Measurements from ENCODE around the gene MEX3A.
A peak's percentile ranks its signal among the peaks of the same experiment; 100 is the strongest.

The MEX3A gene

GRCh38 chr1:156102633-156103511, 20.6 kb upstream of the MEX3A start:
- peak in 1 of 2 donors; percentile 56 for DNase-seq

- DNase-seq = no peak
Observed at GRCh38 chr1:156101880-156102279, 19.6 kb upstream of the MEX3A start.

- DNase-seq = no peak
Observed at GRCh38 chr1:156100205-156100995, 18.1 kb upstream of the MEX3A start.

GRCh38 chr1:156099282-156099681, 17.0 kb upstream of the MEX3A start:
- DNase-seq = no peak

- no peak for DNase-seq
Observed at GRCh38 chr1:156098784-156099183, 16.5 kb upstream of the MEX3A start.

GRCh38 chr1:156097499-156098178, 15.4 kb upstream of the MEX3A start:
- DNase-seq = no peak

GRCh38 chr1:156096640-156097391, 14.6 kb upstream of the MEX3A start:
- peak; percentile 76 to 99 for DNase-seq

GRCh38 chr1:156095906-156096508, 13.7 kb upstream of the MEX3A start:
- no peak for DNase-seq

- no peak for DNase-seq
Observed at GRCh38 chr1:156091610-156092009, 9.3 kb upstream of the MEX3A start.

GRCh38 chr1:156090840-156091188, 8.5 kb upstream of the MEX3A start:
- peak in 1 of 2 donors; percentile 44 for DNase-seq

- peak; percentile 26 to 51 for DNase-seq
Observed at GRCh38 chr1:156090138-156090839, 8.0 kb upstream of the MEX3A start.

GRCh38 chr1:156089704-156090103, 7.4 kb upstream of the MEX3A start:
- no peak for DNase-seq

- no peak for DNase-seq
Observed at GRCh38 chr1:156086256-156086662, 4.0 kb upstream of the MEX3A start.

- DNase-seq = no peak
Observed at GRCh38 chr1:156083800-156084790, 1.8 kb upstream of the MEX3A start.

GRCh38 chr1:156081917-156082308, 352 bp downstream of the MEX3A start:
- DNase-seq = no peak

GRCh38 chr1:156081180-156081916, 917 bp downstream of the MEX3A start:
- no peak for DNase-seq

- no peak for DNase-seq
Observed at GRCh38 chr1:156080863-156081179, 1.4 kb downstream of the MEX3A start.

- DNase-seq = no peak
Observed at GRCh38 chr1:156080241-156080862, 1.9 kb downstream of the MEX3A start.

GRCh38 chr1:156079762-156080161, 2.5 kb downstream of the MEX3A start:
- no peak for DNase-seq
